Stimulated activated CD4-positive, alpha-beta T cell treated with anti-CD3 and anti-CD28 coated beads, Interleukin-12 subunit alpha, Interleukin-12 subunit beta, amount 100 ng/mL, for 4 hours (primary cell): Measurements from ENCODE around the gene OR6B1.
"Not testable (repeated sequence)": the region's sequence is repeated elsewhere in the genome, so short reads cannot be mapped to it uniquely, and the experiment has no call there.

ENCODE experiments used
- DNase-seq: peaks from one replicate; pipeline ENCODE4 v3.0.0-alpha.2; 2020

Gene OR6B1

GRCh38 chr7:144006692-144007042 is 6.5 kb downstream of the OR6B1 start:
- no peak for DNase-seq

DNA sequence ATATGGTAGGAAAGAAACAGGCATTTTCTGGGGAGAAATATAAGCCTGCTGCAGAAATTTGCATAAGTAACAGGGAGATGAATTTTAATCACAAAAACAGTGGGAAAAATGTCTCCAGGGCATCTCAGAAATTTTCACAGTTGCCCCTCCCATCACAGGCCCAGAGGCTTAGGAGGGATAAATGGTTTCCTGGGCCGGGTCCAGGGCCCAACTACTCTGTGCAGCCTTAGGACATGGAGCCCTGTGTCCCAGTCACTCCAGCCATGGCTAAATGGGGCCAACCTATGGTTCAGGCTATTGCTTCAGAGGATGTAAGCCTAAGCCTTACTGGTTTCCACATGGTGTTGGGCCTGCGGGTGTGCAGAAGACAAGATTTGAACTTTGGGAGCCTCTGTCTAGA is 9.2 kb downstream of the OR6B1 start:
- no peak for DNase-seq

GRCh38 chr7:144010061-144010460 is 9.9 kb downstream of the OR6B1 start:
- not testable (repeated sequence) for DNase-seq

DNA sequence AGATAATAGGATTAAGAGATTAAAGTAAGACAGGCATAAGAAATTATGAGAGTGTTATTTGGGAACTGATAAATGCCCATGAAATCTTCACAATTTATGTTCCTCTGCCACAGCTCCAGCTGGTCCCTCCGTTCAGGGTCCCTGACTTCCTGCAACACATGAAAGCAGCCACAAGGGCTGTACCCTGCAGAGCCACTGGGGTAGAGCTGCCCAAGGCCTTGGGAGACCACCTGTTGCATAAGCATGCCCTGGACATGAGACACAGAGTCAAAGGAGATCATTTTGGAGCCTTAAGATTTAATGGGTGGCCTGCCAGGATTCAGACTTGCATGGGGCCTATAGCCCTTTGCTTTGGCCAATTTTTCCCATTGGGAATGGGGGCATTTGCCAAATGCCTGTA is 10.7 kb downstream of the OR6B1 start:
- not testable (repeated sequence) for DNase-seq

DNA sequence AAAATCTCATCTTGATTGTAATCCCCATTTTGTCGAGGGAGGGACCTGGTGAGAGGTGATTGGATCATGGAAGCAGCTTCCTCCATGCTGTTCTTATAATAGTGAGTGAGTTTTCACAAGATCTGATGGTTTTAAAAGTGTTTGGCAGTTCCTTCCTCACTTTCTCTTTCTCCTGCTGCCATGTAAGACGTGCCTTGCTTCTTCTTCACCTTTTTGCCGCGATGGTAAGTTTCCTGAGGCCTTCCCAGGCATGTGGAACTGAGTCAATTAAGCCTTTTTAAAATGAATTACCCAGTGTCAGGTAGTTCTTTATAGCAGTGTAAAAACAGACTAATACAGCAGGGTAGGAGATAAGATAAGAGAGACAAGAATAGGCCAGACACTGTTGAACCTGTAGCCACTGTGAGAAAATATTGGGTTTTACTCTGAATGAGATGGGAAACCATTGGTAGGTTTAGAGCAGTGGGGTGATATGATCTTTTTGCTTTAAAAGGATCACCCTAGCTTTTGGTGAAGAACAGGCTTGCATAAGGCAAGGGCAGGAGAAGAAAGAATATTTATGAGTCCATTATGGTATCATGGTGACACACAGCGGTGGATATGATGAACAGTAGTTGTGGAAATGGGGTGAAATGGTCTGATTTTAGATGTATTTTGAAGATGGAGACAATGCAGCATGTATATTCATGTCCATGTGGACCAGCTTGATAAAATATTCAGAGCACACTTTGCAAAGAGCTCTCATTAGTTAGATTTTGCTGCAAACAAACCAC is 11.5 kb downstream of the OR6B1 start:
- DNase-seq, result no peak

- DNase-seq, result no peak
Observed at GRCh38 chr7:144018065-144018464, 17.9 kb downstream of the OR6B1 start.

GRCh38 chr7:144019457-144019856 is 19.3 kb downstream of the OR6B1 start:
- no peak for DNase-seq

GRCh38 chr7:144020340-144020739 is 20.2 kb downstream of the OR6B1 start:
- DNase-seq, result no peak

GRCh38 chr7:144022169-144022568 is 22.0 kb downstream of the OR6B1 start:
- DNase-seq, result no peak

DNA sequence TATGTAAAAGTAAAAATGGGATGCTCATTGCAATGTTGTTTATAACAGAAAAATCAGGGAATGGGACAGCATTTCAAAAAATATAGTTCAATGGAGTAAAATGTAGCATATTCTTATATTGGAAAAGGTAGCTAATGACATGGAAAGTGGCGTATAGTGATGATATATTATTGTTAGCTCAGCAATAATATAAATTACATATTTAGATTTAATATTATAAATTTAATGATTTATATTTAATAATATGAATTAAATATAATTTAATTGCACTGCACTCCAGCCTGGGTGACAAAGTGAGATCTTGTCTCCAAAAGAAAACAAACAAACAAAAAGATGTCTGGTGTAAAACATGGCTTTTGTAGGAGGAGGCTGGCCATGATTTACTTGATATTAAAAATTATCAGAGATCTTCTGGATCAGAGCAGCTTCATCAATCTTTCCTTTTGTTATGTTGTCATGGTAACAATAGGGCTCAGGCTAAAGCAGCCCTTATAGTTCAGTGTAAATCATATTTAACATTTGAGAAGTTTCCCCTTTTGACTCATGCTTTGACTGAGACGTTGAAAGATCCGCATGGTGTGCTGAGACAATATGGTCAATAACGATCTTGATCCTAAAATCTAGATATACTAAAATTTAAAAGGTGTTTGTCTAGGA is 23.2 kb downstream of the OR6B1 start:
- DNase-seq, result no peak

DNA sequence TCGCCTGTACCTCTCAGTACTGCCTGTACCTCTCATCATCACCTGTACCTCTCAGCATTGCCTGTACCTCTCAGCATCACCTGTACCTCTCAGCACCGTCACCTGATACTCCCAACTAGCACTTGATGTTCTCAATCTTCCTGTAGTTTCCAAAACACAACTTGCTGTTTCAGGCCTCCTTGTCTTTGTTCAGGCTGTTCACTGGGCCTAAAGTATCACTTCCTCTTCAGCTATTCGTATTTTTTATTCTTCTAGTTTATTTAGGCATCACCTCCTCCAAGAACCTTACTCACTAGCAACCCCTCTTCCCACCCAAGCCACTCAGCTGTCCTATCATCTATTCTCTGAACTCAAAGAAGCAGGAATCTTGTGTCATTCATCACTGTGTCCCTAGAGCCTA is 24.1 kb downstream of the OR6B1 start:
- DNase-seq, result no peak

DNA sequence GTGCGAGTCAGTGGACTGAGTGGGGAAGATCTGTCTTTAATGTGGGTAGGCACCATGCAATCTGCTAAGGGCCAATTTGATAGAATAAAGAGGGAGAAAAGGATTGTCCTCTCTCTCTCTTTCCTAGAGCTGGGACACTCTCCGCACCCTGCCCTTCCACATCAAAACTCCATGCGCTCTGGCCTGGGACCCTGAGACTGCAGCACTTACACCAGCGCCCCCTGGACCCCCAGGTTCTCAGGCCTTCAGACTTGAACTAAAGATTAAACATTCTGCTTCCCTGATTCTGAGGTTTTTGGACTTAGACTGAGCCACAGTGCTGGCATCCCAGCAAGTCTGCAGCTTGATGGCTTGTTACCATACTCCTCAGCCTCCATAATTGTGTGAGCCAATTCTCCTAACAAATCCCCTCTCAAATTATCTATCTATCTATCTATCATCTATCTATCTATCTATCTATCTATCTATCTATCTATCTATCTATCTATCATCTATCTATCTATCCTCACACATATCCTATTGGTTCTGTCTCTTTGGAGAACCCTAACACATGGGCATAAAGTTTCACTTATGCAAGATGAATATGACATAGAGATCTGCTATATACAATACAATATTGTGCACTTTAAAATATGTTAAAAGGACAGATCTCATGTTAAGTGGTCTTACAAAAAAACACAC is 26.2 kb downstream of the OR6B1 start:
- no peak for DNase-seq

- no peak for DNase-seq
Observed at GRCh38 chr7:144027070-144027469, 26.9 kb downstream of the OR6B1 start.

DNA sequence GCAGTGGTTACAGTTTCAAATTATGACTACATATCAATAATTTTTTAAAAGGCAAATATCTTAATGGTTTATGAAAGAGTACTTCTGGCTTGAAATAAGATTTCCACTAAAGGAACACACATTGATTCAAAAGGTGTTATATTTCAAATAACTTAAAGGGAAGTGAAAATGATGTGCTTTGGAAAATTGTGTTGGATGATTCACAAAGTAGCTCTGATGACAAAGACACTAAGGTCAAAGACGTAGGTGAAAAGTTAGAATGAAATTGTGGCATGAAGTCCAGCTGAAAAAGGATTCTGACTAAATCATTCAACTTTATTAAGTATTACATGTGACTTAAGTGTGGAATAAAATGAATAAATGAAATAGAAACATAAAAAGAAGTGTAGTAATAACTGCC is 27.9 kb downstream of the OR6B1 start:
- no peak for DNase-seq

GRCh38 chr7:144028547-144028946 is 28.4 kb downstream of the OR6B1 start:
- no peak for DNase-seq

DNA sequence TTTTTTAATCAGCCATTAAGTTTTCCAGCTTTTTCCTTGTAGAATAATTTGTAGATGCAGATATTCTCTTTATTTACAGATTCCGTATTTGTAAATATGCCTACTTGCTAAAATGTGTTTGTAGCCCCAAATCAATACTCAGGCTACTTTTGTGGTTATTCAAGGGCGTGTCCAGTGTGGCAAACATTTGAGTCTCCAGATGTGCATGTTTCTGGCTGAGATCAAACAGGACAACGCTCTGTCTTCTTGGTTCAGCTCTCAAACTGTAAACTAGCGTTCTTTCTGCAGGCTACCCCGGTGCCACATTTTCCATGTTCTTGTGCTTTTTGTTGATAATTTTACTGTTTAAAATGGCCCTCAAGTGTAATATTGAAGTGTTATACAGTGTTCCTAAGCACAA is 32.4 kb downstream of the OR6B1 start:
- no peak for DNase-seq

GRCh38 chr7:144032985-144033709 is 33.0 kb downstream of the OR6B1 start:
- DNase-seq, result no peak

DNA sequence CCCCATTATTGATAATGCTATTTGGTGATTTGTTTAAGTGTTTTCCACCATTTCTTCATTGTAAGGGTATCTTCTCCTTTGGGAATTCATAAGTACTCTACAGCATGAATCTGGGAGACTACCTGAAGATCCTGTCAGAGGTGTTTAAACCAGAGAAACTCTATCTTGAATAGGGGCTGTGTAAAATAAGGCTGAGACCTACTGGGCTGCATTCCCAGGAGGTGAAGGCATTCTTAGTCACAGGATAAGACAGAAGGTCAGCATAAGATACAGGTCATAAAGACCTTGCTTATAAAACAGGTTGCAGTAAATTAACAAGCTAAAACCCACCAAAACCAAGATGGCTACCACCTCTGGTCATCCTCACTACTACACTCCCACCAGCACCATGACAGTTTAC is 35.3 kb downstream of the OR6B1 start:
- no peak for DNase-seq

DNA sequence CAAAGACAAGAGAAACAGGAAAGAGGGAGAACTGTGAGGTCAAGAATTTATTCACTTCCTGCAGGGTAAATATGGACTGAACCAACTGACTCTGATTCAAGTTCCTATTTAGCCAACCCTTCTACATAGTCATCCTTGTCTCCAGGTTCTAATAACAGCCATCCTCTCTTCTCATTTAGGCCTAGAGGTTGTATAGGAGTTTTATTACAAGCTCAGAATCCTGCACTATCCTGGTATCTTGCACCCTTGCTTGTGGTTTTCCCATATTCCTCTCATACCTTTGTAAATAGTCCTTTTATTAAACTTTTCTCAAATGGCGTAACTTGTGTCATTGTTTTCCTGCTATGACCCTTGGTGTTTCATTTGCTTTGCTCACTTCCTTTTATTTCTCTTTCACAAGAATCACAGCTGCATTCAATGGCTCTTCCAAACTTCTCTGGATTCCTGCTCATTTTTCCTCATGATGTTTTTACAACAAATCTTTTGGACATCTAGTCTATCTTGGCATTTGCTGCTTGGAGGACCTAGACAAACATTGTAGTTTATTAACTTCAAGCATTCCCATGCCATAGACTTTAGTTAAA is 36.3 kb downstream of the OR6B1 start:
- no peak for DNase-seq

GRCh38 chr7:144037414-144038035 is 37.4 kb downstream of the OR6B1 start:
- no peak for DNase-seq

GRCh38 chr7:144038887-144039286 is 38.8 kb downstream of the OR6B1 start:
- no peak for DNase-seq

DNA sequence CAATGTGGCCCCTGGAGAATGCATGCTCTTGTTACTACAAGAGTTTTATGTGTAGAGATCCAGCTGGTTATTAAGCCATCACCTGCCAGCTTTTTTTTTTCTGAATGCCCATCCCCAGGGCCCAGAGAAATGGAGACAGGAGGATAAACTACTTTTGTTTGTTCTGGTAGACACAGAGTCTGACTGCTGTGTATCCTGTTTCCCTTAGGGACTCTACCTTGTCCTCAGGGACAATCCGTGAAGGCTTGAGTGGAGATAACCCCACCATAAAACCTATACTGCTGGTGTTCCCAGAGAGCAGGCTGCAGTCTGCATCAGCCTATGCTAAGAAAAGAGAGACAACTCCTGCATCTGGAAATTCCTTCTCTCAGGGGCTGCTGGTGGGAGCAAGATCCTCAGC is 48.5 kb downstream of the OR6B1 start, which contains the start of gene OR2A5:
Gene OR2A5 (plus strand): TSS at position 301 of the 400 bp plus-strand sequence. CDS start 1,454 bp downstream, outside the sequence.
- no peak for DNase-seq

- no peak for DNase-seq
Observed at GRCh38 chr7:144049491-144049890, 49.4 kb downstream of the OR6B1 start.
